HepG2 (cell line): ENCODE measurements around the gene XRCC2. TPM values are rescaled to one million over a fixed set of nuclear protein-coding genes. Genes with fewer than 3 reads are reported as not detected.

Source experiments
- CSRNP1 ChIP-seq: sonication (generic); formaldehyde crosslinking; IDR thresholded peaks from 2 replicates; pipeline ENCODE4 v1.8.1; 2023; ENCODE audit warnings: mild to moderate bottlenecking, missing genetic modification reagents
- DR1 ChIP-seq: sonication (generic); formaldehyde crosslinking; IDR thresholded peaks from 2 replicates; pipeline ENCODE4 v1.8.0; 2021; ENCODE audit warnings: mild to moderate bottlenecking, missing genetic modification reagents, inconsistent platforms
- HNRNPK ChIP-seq: fragments of 200-400 bp; formaldehyde crosslinking; IDR thresholded peaks from 2 replicates; pipeline ENCODE4 v1.6.1; 2018; ENCODE audit warnings: low read length, low read depth, moderate library complexity, mild to moderate bottlenecking; ENCODE audit not compliant: poor library complexity, severe bottlenecking
- PAXIP1 ChIP-seq: sonication (generic); formaldehyde crosslinking; conservative IDR thresholded peaks from 2 replicates; pipeline ENCODE4 v1.4.0; 2020; ENCODE audit warnings: mild to moderate bottlenecking, missing genetic modification reagents, moderate library complexity
- RAD21 ChIP-seq: fragments of 450-650 bp; formaldehyde crosslinking; IDR thresholded peaks from 2 replicates; pipeline ENCODE4 v1.5.0; 2020; ENCODE audit warnings: mild to moderate bottlenecking
- SALL2 ChIP-seq: sonication (generic); formaldehyde crosslinking; IDR thresholded peaks from 2 replicates; pipeline ENCODE4 v1.8.1; 2023; ENCODE audit warnings: mild to moderate bottlenecking, missing genetic modification reagents, inconsistent platforms
- TEF ChIP-seq: sonication (generic); formaldehyde crosslinking; IDR thresholded peaks from 2 replicates; pipeline ENCODE4 v1.5.0; 2020; ENCODE audit warnings: missing genetic modification reagents
- ZBTB44 ChIP-seq: sonication (generic); formaldehyde crosslinking; IDR thresholded peaks from 2 replicates; pipeline ENCODE4 v1.4.0; 2020; ENCODE audit warnings: missing genetic modification reagents
- ZFP41 ChIP-seq: sonication (generic); formaldehyde crosslinking; IDR thresholded peaks from 2 replicates; pipeline ENCODE4 v1.4.0; 2020; ENCODE audit warnings: mild to moderate bottlenecking, missing genetic modification reagents, borderline replicate concordance
- ZKSCAN5 ChIP-seq: sonication (generic); formaldehyde crosslinking; IDR thresholded peaks from 2 replicates; pipeline ENCODE4 v1.5.1; 2020; ENCODE audit warnings: mild to moderate bottlenecking, missing genetic modification reagents
- polyA plus RNA-seq, 8 experiments: library from polyadenylated mRNA; depleted of rRNA in 3 of 8; stranded (reverse) in 7 of 8; unstranded in 1 of 8; fragments of >200 nt; fragmentation: Illumina TruSeq in 4 of 8; extraction: Trizol in 4 of 8; gene quantifications; 2 replicates each; pipeline versions ENCODE4 v1.2.1 to v1.2.3, GENCODE V29; 2011 to 2016; ENCODE audit warnings: low read depth in 4 of 8, missing spikeins in 1 of 8, mixed read lengths in 1 of 8; ENCODE audit not compliant: insufficient read depth in 1 of 8
- total RNA-seq, 5 experiments: library from RNA; depleted of rRNA; stranded (reverse); fragments of >200 nt; fragmentation: Illumina TruSeq; extraction: Trizol; gene quantifications; 2 replicates each; pipeline ENCODE4 v1.2.3, GENCODE V29; 2016; ENCODE audit warnings: low read depth in 1 of 5
- TF ChIP-seq, protein P1 (sequence below): sonication (generic); formaldehyde crosslinking; IDR thresholded peaks from one replicate; pipeline ENCODE4 v1.5.1; 2020; ENCODE audit warnings: mild to moderate bottlenecking, missing genetic modification reagents; ENCODE audit errors: not compliant biosample characterization

XRCC2 gene
- total and polyA plus RNA-seq, 2 of the 13 experiments (the other 11 are each of a cell fraction or from before 2014, with no cell fraction given) = 3.8 to 14.5 TPM

DNA sequence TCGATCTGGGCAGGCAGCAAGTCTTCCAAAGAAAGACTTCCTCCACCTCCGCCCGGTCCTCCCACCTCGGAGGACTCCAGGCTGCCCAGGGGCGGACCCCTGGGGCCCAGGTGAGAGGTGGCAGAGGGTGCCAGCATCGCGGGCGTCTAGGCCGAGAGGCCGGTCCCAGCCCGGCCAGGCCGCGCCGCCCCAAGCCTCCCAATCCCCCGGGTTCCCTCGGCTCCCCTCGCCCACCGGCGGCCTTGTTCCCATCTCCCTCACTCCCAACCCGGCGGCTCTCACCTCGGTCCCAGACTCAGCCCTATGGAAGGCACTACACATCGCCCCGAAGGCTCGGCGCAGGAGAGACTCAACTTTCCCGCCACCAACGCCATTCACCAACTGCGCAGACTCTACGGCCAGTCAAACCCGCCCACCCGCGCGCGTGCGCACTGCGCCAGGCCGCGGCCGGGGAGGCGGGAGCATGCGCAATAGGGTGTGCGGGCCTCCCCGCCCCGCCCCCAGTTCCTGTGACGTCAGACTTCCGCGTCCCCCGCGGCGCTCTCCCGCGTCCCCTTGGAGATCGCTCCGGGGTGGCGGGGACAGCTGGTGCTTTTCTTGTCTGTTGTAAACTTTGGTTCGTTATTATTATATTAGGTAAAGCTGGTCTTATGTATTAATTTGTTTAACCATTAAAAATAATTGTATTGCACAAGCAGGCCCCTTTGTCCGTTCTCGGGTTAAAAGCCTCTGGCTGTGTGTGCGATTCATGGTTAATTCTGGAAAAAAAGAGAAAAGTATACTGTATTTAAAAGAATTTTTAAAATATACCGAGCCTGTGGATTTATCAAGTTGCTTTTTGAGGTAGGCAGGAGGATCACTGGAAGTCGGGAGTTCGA lies at the start of gene XRCC2 (continued):
- no peak for TF ChIP-seq ZBTB44 (CRISPR knock-in tag)
- TF ChIP-seq, protein P1, sequence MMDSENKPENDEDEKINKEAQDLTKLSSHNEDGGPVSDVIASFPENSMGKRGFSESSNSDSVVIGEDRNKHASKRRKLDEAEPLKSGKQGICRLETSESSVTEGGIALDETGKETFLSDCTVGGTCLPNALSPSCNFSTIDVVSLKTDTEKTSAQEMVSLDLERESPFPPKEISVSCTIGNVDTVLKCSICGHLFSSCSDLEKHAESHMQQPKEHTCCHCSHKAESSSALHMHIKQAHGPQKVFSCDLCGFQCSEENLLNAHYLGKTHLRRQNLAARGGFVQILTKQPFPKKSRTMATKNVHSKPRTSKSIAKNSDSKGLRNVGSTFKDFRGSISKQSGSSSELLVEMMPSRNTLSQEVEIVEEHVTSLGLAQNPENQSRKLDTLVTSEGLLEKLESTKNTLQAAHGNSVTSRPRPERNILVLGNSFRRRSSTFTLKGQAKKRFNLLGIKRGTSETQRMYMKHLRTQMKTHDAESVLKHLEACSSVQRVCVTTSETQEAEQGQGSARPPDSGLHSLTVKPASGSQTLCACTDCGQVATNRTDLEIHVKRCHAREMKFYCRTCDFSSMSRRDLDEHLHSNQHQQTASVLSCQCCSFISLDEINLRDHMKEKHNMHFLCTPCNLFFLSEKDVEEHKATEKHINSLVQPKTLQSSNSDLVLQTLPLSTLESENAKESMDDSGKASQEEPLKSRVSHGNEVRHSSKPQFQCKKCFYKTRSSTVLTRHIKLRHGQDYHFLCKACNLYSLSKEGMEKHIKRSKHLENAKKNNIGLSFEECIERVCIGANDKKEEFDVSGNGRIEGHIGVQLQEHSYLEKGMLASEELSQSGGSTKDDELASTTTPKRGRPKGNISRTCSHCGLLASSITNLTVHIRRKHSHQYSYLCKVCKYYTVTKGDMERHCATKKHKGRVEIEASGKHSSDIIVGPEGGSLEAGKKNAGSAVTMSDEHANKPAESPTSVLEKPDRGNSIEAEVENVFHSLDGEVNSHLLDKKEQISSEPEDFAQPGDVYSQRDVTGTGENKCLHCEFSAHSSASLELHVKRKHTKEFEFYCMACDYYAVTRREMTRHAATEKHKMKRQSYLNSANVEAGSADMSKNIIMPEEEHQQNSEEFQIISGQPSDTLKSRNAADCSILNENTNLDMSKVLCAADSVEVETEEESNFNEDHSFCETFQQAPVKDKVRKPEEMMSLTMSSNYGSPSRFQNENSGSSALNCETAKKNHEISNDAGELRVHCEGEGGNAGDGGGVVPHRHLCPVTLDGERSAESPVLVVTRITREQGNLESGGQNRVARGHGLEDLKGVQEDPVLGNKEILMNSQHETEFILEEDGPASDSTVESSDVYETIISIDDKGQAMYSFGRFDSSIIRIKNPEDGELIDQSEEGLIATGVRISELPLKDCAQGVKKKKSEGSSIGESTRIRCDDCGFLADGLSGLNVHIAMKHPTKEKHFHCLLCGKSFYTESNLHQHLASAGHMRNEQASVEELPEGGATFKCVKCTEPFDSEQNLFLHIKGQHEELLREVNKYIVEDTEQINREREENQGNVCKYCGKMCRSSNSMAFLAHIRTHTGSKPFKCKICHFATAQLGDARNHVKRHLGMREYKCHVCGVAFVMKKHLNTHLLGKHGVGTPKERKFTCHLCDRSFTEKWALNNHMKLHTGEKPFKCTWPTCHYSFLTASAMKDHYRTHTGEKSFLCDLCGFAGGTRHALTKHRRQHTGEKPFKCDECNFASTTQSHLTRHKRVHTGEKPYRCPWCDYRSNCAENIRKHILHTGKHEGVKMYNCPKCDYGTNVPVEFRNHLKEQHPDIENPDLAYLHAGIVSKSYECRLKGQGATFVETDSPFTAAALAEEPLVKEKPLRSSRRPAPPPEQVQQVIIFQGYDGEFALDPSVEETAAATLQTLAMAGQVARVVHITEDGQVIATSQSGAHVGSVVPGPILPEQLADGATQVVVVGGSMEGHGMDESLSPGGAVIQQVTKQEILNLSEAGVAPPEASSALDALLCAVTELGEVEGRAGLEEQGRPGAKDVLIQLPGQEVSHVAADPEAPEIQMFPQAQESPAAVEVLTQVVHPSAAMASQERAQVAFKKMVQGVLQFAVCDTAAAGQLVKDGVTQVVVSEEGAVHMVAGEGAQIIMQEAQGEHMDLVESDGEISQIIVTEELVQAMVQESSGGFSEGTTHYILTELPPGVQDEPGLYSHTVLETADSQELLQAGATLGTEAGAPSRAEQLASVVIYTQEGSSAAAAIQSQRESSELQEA (CRISPR knock-in tag) = no peak
- no peak for TF ChIP-seq ZFP41 (CRISPR knock-in tag)
- peak; percentile 56; the same call in 1 of the 2 replicates for TF ChIP-seq TEF (CRISPR knock-in tag)
- peak; percentile 82 for TF ChIP-seq SALL2 (CRISPR knock-in tag)
- peak; percentile 74 for TF ChIP-seq CSRNP1 (CRISPR knock-in tag)
- peak; percentile 32; the same call in 1 of the 2 replicates for TF ChIP-seq PAXIP1 (CRISPR knock-in tag)
- no peak for TF ChIP-seq RAD21 (CRISPR knock-in tag)
- 0 out of 2 replicates have a peak, but pooled peaks have one; percentile 40 for TF ChIP-seq DR1 (CRISPR knock-in tag)
- TF ChIP-seq ZKSCAN5 (CRISPR knock-in tag) = no peak
- TF ChIP-seq HNRNPK = no peak
